Measurements from ENCODE around the gene LRAT.
"Not testable (repeated sequence)": the region's sequence is repeated elsewhere in the genome, so short reads cannot be mapped to it uniquely, and the experiment has no call there.

The LRAT gene

GRCh38 chr4:154743683-154744340 is at the start of gene LRAT:
LRAT (plus strand) TSS chr4:154744000; CDS start chr4:154744327, 327 bp downstream.
- DNase-seq (ENCODE audit: extremely low read depth in 1 of 2, low read depth in 1 of 2), result peak in 1 of 2 donors; percentile 9

GRCh38 chr4:154707877-154708276 is 35.9 kb upstream of the LRAT start:
- DNase-seq (ENCODE audit: extremely low read depth in 1 of 2, low read depth in 1 of 2), result no peak

GRCh38 chr4:154709550-154709949 is 34.2 kb upstream of the LRAT start:
- DNase-seq (ENCODE audit: extremely low read depth in 1 of 2, low read depth in 1 of 2), result no peak

- no peak for DNase-seq (ENCODE audit: extremely low read depth in 1 of 2, low read depth in 1 of 2)
These were observed 32.3 kb upstream of the LRAT start for GRCh38 chr4:154711522-154711921.

GRCh38 chr4:154714339-154715040 is 29.3 kb upstream of the LRAT start:
- no peak for DNase-seq (ENCODE audit: extremely low read depth in 1 of 2, low read depth in 1 of 2)

GRCh38 chr4:154719087-154719486 is 24.7 kb upstream of the LRAT start:
- DNase-seq (ENCODE audit: extremely low read depth in 1 of 2, low read depth in 1 of 2), result no peak

GRCh38 chr4:154720123-154720522 is 23.7 kb upstream of the LRAT start:
- no peak for DNase-seq (ENCODE audit: extremely low read depth in 1 of 2, low read depth in 1 of 2)

- no peak for DNase-seq (ENCODE audit: extremely low read depth in 1 of 2, low read depth in 1 of 2)
These were observed 23.1 kb upstream of the LRAT start for GRCh38 chr4:154720618-154721267.

- DNase-seq (ENCODE audit: extremely low read depth in 1 of 2, low read depth in 1 of 2), result no peak
These were observed 21.5 kb upstream of the LRAT start for GRCh38 chr4:154722262-154722661.

- DNase-seq (ENCODE audit: extremely low read depth in 1 of 2, low read depth in 1 of 2), result not testable (repeated sequence)
These were observed 20.2 kb upstream of the LRAT start for GRCh38 chr4:154723601-154724000.

GRCh38 chr4:154727540-154727939 is 16.3 kb upstream of the LRAT start:
- no peak for DNase-seq (ENCODE audit: extremely low read depth in 1 of 2, low read depth in 1 of 2)

GRCh38 chr4:154731756-154732155 is 12.0 kb upstream of the LRAT start:
- DNase-seq (ENCODE audit: extremely low read depth in 1 of 2, low read depth in 1 of 2), result no peak

- no peak for DNase-seq (ENCODE audit: extremely low read depth in 1 of 2, low read depth in 1 of 2)
These were observed 11.1 kb upstream of the LRAT start for GRCh38 chr4:154732669-154733068.

- no peak for DNase-seq (ENCODE audit: extremely low read depth in 1 of 2, low read depth in 1 of 2)
These were observed 7.0 kb upstream of the LRAT start for GRCh38 chr4:154736770-154737169.

GRCh38 chr4:154738426-154738825 is 5.4 kb upstream of the LRAT start:
- no peak for DNase-seq (ENCODE audit: extremely low read depth in 1 of 2, low read depth in 1 of 2)

- DNase-seq (ENCODE audit: extremely low read depth in 1 of 2, low read depth in 1 of 2), result no peak
These were observed 4.7 kb upstream of the LRAT start for GRCh38 chr4:154739111-154739510.

- no peak for DNase-seq (ENCODE audit: extremely low read depth in 1 of 2, low read depth in 1 of 2)
These were observed 3.3 kb upstream of the LRAT start for GRCh38 chr4:154740462-154740861.

- DNase-seq (ENCODE audit: extremely low read depth in 1 of 2, low read depth in 1 of 2), result no peak
These were observed 2.6 kb upstream of the LRAT start for GRCh38 chr4:154741131-154741665.

- no peak for DNase-seq (ENCODE audit: extremely low read depth in 1 of 2, low read depth in 1 of 2)
These were observed 1.6 kb upstream of the LRAT start for GRCh38 chr4:154741922-154742850.

- no peak for DNase-seq (ENCODE audit: extremely low read depth in 1 of 2, low read depth in 1 of 2)
These were observed 634 bp downstream of the LRAT start for GRCh38 chr4:154744341-154744926.
